Keratinocyte (primary cell): ENCODE measurements around the gene SLC9A8. TPM values are rescaled to one million over a fixed set of nuclear protein-coding genes. Genes with fewer than 3 reads are reported as not detected.

Experiments used
- DNase-seq: peaks from one replicate; pipeline ENCODE4 v3.0.0-alpha.2; 2011; ENCODE audit warnings: low read depth, missing footprints, low spot score
- FAIRE-seq: peaks from 2 replicates; lab custom pipeline; 2011; peaks lifted over from hg19 to GRCh38; lab: Jason Lieb, UNC
- H2AFZ ChIP-seq: 2 replicates; pipeline ENCODE4 v1.6.0; 2012; ENCODE audit warnings: low read length, control low read depth, inconsistent platforms; ENCODE audit not compliant: control insufficient read depth
- H3K27ac ChIP-seq: 2 replicates; pipeline ENCODE4 v1.5.1; 2011; ENCODE audit warnings: low read length; ENCODE audit not compliant: control insufficient read depth, insufficient read depth
- H3K27me3 ChIP-seq: 3 replicates; pipeline ENCODE4 v1.6.0; 2011; ENCODE audit warnings: low read length; ENCODE audit not compliant: control insufficient read depth, insufficient read depth; ENCODE audit errors: extremely low read depth
- H3K36me3 ChIP-seq, 2 experiments: 2 replicates in 1 of 2; 3 replicates in 1 of 2; pipeline ENCODE4 v1.5.1; 2011; ENCODE audit warnings: low read length in 2 of 2, mild to moderate bottlenecking in 1 of 2; ENCODE audit not compliant: control insufficient read depth in 2 of 2, insufficient read depth in 2 of 2; ENCODE audit errors: extremely low read depth in 1 of 2
- H3K4me1 ChIP-seq: 3 replicates; pipeline ENCODE4 v1.5.1; 2011; ENCODE audit warnings: low read length; ENCODE audit not compliant: control insufficient read depth, insufficient read depth; ENCODE audit errors: extremely low read depth
- H3K4me2 ChIP-seq: 3 replicates; pipeline ENCODE4 v1.6.0; 2011; ENCODE audit warnings: low read depth, low read length; ENCODE audit not compliant: control insufficient read depth, insufficient read depth; ENCODE audit errors: extremely low read depth
- H3K4me3 ChIP-seq, 3 experiments: fragments of 200-600 bp in 1 of 3; sonication (generic) in 1 of 3; 2 replicates in 2 of 3; 3 replicates in 1 of 3; pipeline ENCODE4 v1.5.1; 2011 to 2016; ENCODE audit warnings: low read length in 3 of 3, mild to moderate bottlenecking in 3 of 3, control low read depth in 2 of 3, inconsistent platforms in 1 of 3, low read depth in 1 of 3, mixed read lengths in 1 of 3, mixed run types in 1 of 3, moderate library complexity in 1 of 3; ENCODE audit not compliant: control insufficient read depth in 2 of 3, insufficient read depth in 2 of 3; ENCODE audit errors: extremely low read depth in 1 of 3
- H3K79me2 ChIP-seq: 2 replicates; pipeline ENCODE4 v1.6.0; 2012; ENCODE audit warnings: low read length; ENCODE audit not compliant: control insufficient read depth, insufficient read depth
- H3K9ac ChIP-seq: 3 replicates; pipeline ENCODE4 v1.6.0; 2011; ENCODE audit warnings: low read length; ENCODE audit not compliant: control insufficient read depth, insufficient read depth; ENCODE audit errors: extremely low read depth
- H3K9me1 ChIP-seq: 3 replicates; pipeline ENCODE4 v1.6.0; 2011; ENCODE audit warnings: low read length; ENCODE audit not compliant: control insufficient read depth, insufficient read depth; ENCODE audit errors: extremely low read depth
- H3K9me3 ChIP-seq: 2 replicates; pipeline ENCODE4 v1.5.1; 2012; ENCODE audit warnings: low read depth, low read length; ENCODE audit not compliant: control insufficient read depth
- H4K20me1 ChIP-seq: 3 replicates; pipeline ENCODE4 v1.6.0; 2011; ENCODE audit warnings: low read length; ENCODE audit not compliant: control insufficient read depth, insufficient read depth; ENCODE audit errors: extremely low read depth
- CTCF ChIP-seq, 3 experiments: IDR thresholded peaks in 1 of 3; conservative IDR thresholded peaks in 1 of 3; optimal IDR thresholded peaks in 1 of 3; 2 replicates in 2 of 3; 3 replicates in 1 of 3; pipeline versions ENCODE3 to v1.5.1; 2011; ENCODE audit warnings: low read length in 3 of 3, mild to moderate bottlenecking in 3 of 3, moderate library complexity in 2 of 3, control low read depth in 1 of 3, inconsistent platforms in 1 of 3; ENCODE audit not compliant: insufficient read depth in 2 of 3; ENCODE audit errors: extremely low read depth in 1 of 3
- EZH2 ChIP-seq: IDR thresholded peaks from one replicate; pipeline ENCODE4 v1.6.1; 2012; ENCODE audit warnings: inconsistent platforms, mild to moderate bottlenecking, low read length, moderate library complexity
- dilution Hi-C: fragments of 300-500 bp; cut with MboI; formaldehyde crosslinking; loops from one replicate; pipeline ENCODE4 v1.7.0; 2020; ENCODE audit warnings: low sequenced_read_pairs; ENCODE audit not compliant: extremely low pct_ligation_motif_present
- polyA minus RNA-seq, 3 experiments: library from RNA; depleted of rRNA, polyadenylated mRNA; stranded (reverse); fragments of >200 nt; gene quantifications; 1 replicate in 1 of 3; 2 replicates in 1 of 3; 3 replicates in 1 of 3; pipeline ENCODE4 v1.2.3, GENCODE V29; 2011
- polyA plus RNA-seq, 5 experiments: library from polyadenylated mRNA; depleted of rRNA in 3 of 5; stranded (reverse) in 3 of 5; stranded (forward) in 1 of 5; unstranded in 1 of 5; fragments of >200 nt; gene quantifications; 1 replicate in 1 of 5; 2 replicates in 3 of 5; 3 replicates in 1 of 5; pipeline versions ENCODE4 v1.2.1 to v1.2.3, GENCODE V29; 2011 to 2012; ENCODE audit warnings: missing spikeins in 2 of 5, low read depth in 1 of 5, low replicate concordance in 1 of 5

Gene SLC9A8
- 1.2 to 1.9 TPM (median 1.9 TPM) in 3 replicates for polyA plus RNA-seq
- 1.3 TPM for polyA plus RNA-seq (2011; ENCODE audit: low read depth)
- polyA plus RNA-seq (2011; cell fraction: cytosol; rRNA removed) = 0.92 and 1.1 TPM in 2 replicates
- 7.1 and 9.1 TPM in 2 replicates for polyA plus RNA-seq (2011; cell fraction: nucleus; rRNA removed)
- 1.8 and 3.0 TPM in 2 replicates for polyA plus RNA-seq (2012; ENCODE audit: low replicate concordance)
- polyA minus RNA-seq = 1.6 to 9.7 TPM (median 8.5 TPM) in 3 replicates
- polyA minus RNA-seq (2011; cell fraction: cytosol; rRNA and poly(A)+ RNA removed) = 0.96 TPM
- 5.6 and 7.4 TPM in 2 replicates for polyA minus RNA-seq (2011; cell fraction: nucleus; rRNA and poly(A)+ RNA removed)

- H4K20me1 ChIP-seq = no peaks in the 10 kb centered on the region
- TF ChIP-seq CTCF (optimal IDR thresholded peaks at IDR 0.05 in 1 of 3, IDR thresholded peaks at IDR 0.05 in 1 of 3, conservative IDR thresholded peaks at IDR 0.05 in 1 of 3; ENCODE audit: extremely low read depth in 1 of 3, insufficient read depth in 2 of 3, low read length in 3 of 3) = peak in 2 of 3 experiments; percentile 13 to 51
- no peak for TF ChIP-seq EZH2
- dilution Hi-C loops = no loop called here
- no peaks in the 10 kb centered on the region for H3K9me3 ChIP-seq
- no peaks in the 10 kb centered on the region for H3K9me1 ChIP-seq
- H3K27me3 ChIP-seq = no peaks in the 10 kb centered on the region
- H3K9ac ChIP-seq = peak within 1 kb of the TSS; percentile 81
- peak within 1 kb of the TSS; percentile 86 for H3K4me2 ChIP-seq
- H3K4me3 ChIP-seq = peak within 1 kb of the TSS; percentile 63 to 78 (median 66)
- H3K27ac ChIP-seq = peak within 1 kb of the TSS; percentile 80
- H2AFZ ChIP-seq = peak within 1 kb of the TSS; percentile 90
- H3K36me3 ChIP-seq = peaks cover 2 to 5% of the 10 kb centered on the region in 2 experiments
- peaks cover 14% of the 10 kb centered on the region for H3K4me1 ChIP-seq
- DNase-seq (peak; percentile 25), FAIRE-seq (no peak)
- peaks cover 2% of the 10 kb centered on the region for H3K79me2 ChIP-seq
These were observed at the start of gene SLC9A8 for GRCh38 chr20:49812507-49813304. Gene SLC9A8 (plus strand): TSS chr20:49812828. CDS start chr20:49812923, 95 bp downstream.

- Histone ChIP-seq H3K36me3 (no peaks in the 10 kb centered on the region), H3K9me3 (no peaks in the 10 kb centered on the region), H3K9me1 (no peaks in the 10 kb centered on the region), H3K4me2 (no peak overlapping the region), H3K4me1 (peaks cover 3% of the 10 kb centered on the region), H3K9ac (no peak overlapping the region), H3K27ac (no peak overlapping the region), H2AFZ (no peak overlapping the region), H3K4me3 (no peak overlapping the region), H4K20me1 (no peaks in the 10 kb centered on the region), H3K79me2 (no peaks in the 10 kb centered on the region), H3K27me3 (no peaks in the 10 kb centered on the region)
- no peak for TF ChIP-seq CTCF (optimal IDR thresholded peaks at IDR 0.05 in 1 of 3, IDR thresholded peaks at IDR 0.05 in 1 of 3, conservative IDR thresholded peaks at IDR 0.05 in 1 of 3; ENCODE audit: extremely low read depth in 1 of 3, insufficient read depth in 2 of 3, low read length in 3 of 3)
- TF ChIP-seq EZH2 = no peak
- FAIRE-seq = no peak
- DNase-seq = no peak
- dilution Hi-C loops = no loop called here
These were observed 49.5 kb upstream of the SLC9A8 start for GRCh38 chr20:49762940-49763766.
